ENCODE data around the gene THAP4.
"Not testable (repeated sequence)": the region's sequence is repeated elsewhere in the genome, so short reads cannot be mapped to it uniquely, and the experiment has no call there.

THAP4 gene

GRCh38 chr2:241665731-241666440 lies 28.9 kb upstream of the THAP4 start:
- DNase-seq (ENCODE audit: low read depth) = no peak

GRCh38 chr2:241662731-241663130 lies 25.8 kb upstream of the THAP4 start:
- DNase-seq (ENCODE audit: low read depth) = not testable (repeated sequence)

- DNase-seq (ENCODE audit: low read depth) = no peak
These were observed 23.7 kb upstream of the THAP4 start for GRCh38 chr2:241660593-241661213.

- no peak for DNase-seq (ENCODE audit: low read depth)
These were observed 22.3 kb upstream of the THAP4 start for GRCh38 chr2:241659150-241659739.

GRCh38 chr2:241658296-241658695 lies 21.3 kb upstream of the THAP4 start:
- no peak for DNase-seq (ENCODE audit: low read depth)

GRCh38 chr2:241657786-241658254 lies 20.9 kb upstream of the THAP4 start:
- DNase-seq (ENCODE audit: low read depth) = no peak

GRCh38 chr2:241656190-241656741 lies 19.3 kb upstream of the THAP4 start:
- DNase-seq (ENCODE audit: low read depth) = no peak

- no peak for DNase-seq (ENCODE audit: low read depth)
These were observed 18.7 kb upstream of the THAP4 start for GRCh38 chr2:241655516-241656189.

- DNase-seq (ENCODE audit: low read depth) = no peak
These were observed 17.6 kb upstream of the THAP4 start for GRCh38 chr2:241654551-241654950.

- DNase-seq (ENCODE audit: low read depth) = no peak
These were observed 16.3 kb upstream of the THAP4 start for GRCh38 chr2:241653210-241653750.

- no peak for DNase-seq (ENCODE audit: low read depth)
These were observed 15.8 kb upstream of the THAP4 start for GRCh38 chr2:241652722-241653121.

- DNase-seq (ENCODE audit: low read depth) = no peak
These were observed 15.2 kb upstream of the THAP4 start for GRCh38 chr2:241652142-241652541.

- no peak for DNase-seq (ENCODE audit: low read depth)
These were observed 13.0 kb upstream of the THAP4 start for GRCh38 chr2:241649927-241650326.

GRCh38 chr2:241649404-241649803 lies 12.4 kb upstream of the THAP4 start:
- DNase-seq (ENCODE audit: low read depth) = no peak

GRCh38 chr2:241648453-241648852 lies 11.5 kb upstream of the THAP4 start:
- DNase-seq (ENCODE audit: low read depth) = no peak

- no peak for DNase-seq (ENCODE audit: low read depth)
These were observed 9.1 kb upstream of the THAP4 start for GRCh38 chr2:241645915-241646645.

- DNase-seq (ENCODE audit: low read depth) = no peak
These were observed 8.3 kb upstream of the THAP4 start for GRCh38 chr2:241645056-241645914.

GRCh38 chr2:241641631-241642030 lies 4.7 kb upstream of the THAP4 start:
- no peak for DNase-seq (ENCODE audit: low read depth)

GRCh38 chr2:241640165-241640795 lies 3.3 kb upstream of the THAP4 start:
- DNase-seq (ENCODE audit: low read depth) = no peak

- no peak for DNase-seq (ENCODE audit: low read depth)
These were observed 2.4 kb upstream of the THAP4 start for GRCh38 chr2:241639385-241639784.

All from stimulated activated CD8-positive, alpha-beta memory T cell treated with anti-CD3 and anti-CD28 coated beads, Interleukin-12 subunit alpha, Interleukin-12 subunit beta, amount 100 ng/mL, for 4 hours (primary cell).